ENCODE data around the gene SIRT6.

DNA sequence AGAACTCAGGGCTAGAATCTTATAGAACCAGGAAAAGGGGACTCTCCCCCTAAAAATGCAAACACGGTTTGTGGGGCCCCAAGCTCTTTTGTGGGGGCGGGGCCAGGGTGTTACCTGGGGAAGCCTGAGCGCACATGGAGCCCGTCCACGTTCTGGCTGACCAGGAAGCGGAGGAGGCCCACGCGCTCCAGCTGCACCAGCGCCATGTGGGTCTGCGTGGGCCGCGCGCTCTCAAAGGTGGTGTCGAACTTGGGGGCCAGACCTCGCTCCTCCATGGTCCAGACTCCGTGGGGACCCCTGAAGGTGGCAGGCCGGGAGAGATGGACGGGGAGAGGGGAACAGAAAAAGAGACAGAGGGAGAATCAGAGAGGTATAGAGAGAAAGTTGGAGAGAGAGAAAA lies 3.4 kb downstream of the SIRT6 start:
- TF ChIP-seq EZH2 (IDR thresholded peaks at IDR 0.05; ENCODE audit: borderline replicate concordance, low read depth, low read length, severe bottlenecking), result no peak
- TF ChIP-seq, protein P1, sequence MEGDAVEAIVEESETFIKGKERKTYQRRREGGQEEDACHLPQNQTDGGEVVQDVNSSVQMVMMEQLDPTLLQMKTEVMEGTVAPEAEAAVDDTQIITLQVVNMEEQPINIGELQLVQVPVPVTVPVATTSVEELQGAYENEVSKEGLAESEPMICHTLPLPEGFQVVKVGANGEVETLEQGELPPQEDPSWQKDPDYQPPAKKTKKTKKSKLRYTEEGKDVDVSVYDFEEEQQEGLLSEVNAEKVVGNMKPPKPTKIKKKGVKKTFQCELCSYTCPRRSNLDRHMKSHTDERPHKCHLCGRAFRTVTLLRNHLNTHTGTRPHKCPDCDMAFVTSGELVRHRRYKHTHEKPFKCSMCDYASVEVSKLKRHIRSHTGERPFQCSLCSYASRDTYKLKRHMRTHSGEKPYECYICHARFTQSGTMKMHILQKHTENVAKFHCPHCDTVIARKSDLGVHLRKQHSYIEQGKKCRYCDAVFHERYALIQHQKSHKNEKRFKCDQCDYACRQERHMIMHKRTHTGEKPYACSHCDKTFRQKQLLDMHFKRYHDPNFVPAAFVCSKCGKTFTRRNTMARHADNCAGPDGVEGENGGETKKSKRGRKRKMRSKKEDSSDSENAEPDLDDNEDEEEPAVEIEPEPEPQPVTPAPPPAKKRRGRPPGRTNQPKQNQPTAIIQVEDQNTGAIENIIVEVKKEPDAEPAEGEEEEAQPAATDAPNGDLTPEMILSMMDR (IDR thresholded peaks at IDR 0.05; ENCODE audit: extremely low read depth in 1 of 2, insufficient read depth in 1 of 2, low read depth in 1 of 2, low read length in 2 of 2), result no peak
- TF ChIP-seq JUN (IDR thresholded peaks at IDR 0.05; ENCODE audit: borderline replicate concordance, insufficient read depth, insufficient read length, low read depth), result no peak
- TF ChIP-seq POLR2AphosphoS5 (IDR thresholded peaks at IDR 0.05; ENCODE audit: insufficient read depth, low read depth, low read length), result no peak

All from endothelial cell of umbilical vein (primary cell).